ENCODE data around the gene UST. TPM values are rescaled to one million over a fixed set of nuclear protein-coding genes. Genes with fewer than 3 reads are reported as not detected.

Gene UST
- total and polyA plus RNA-seq, 2 donors (not counting 1 experiment from before 2014, with no cell fraction given) = 7.3 to 16.9 TPM

GRCh38 chr6:149093643-149094042 is 346.8 kb downstream of the UST start:
- Histone ChIP-seq H4K20me1 (ENCODE audit: control insufficient read depth, insufficient read depth, low read length, poor library complexity, severe bottlenecking) (no peaks in the 10 kb centered on the region), H2AFZ (ENCODE audit: insufficient read depth, low read depth, low read length, poor library complexity, severe bottlenecking) (no peak overlapping the region), H3K79me2 (ENCODE audit: control insufficient read depth, insufficient read depth, low read length) (no peaks in the 10 kb centered on the region), H3K4me2 (replicated peaks; ENCODE audit: low read depth, low read length, poor library complexity, severe bottlenecking) (no peak overlapping the region), H3K27ac (ENCODE audit: low read length in 2 of 2) (no peak overlapping the region), H3K36me3 (replicated peaks in 1 of 2; ENCODE audit: control extremely low read depth in 1 of 2, control insufficient read depth in 1 of 2, extremely low read depth in 1 of 2, insufficient read depth in 2 of 2, low read length in 1 of 2) (no peaks in the 10 kb centered on the region), H3K9me3 (ENCODE audit: control extremely low read depth in 1 of 3, control insufficient read depth in 2 of 3, insufficient read depth in 1 of 3, low read length in 2 of 3) (peaks cover 0 to 14% (median 6%) of the 10 kb centered on the region in 3 donors), H3K27me3 (replicated peaks in 1 of 4; ENCODE audit: control extremely low read depth in 1 of 4, control insufficient read depth in 3 of 4, insufficient read depth in 4 of 4, low read length in 3 of 4) (peaks cover 0 to 3% (median 0%) of the 10 kb centered on the region in 4 experiments), H3K9ac (ENCODE audit: low read length) (no peak overlapping the region), H3K4me1 (ENCODE audit: control insufficient read depth in 2 of 2, insufficient read depth in 2 of 2, low read length in 2 of 2) (no peaks in the 10 kb centered on the region), H3K4me3 (ENCODE audit: control extremely low read depth in 1 of 5, extremely low read depth in 1 of 5, insufficient read depth in 1 of 5, low read depth in 2 of 5, low read length in 4 of 5) (no peak overlapping the region)
- no peak overlapping the region for H3K27ac Mint-ChIP-seq
- ATAC-seq (ENCODE audit: low read depth) (no peak), DNase-seq (no peak)
- TF ChIP-seq CTCF (IDR thresholded peaks at IDR 0.05) (no peak), EZH2 (IDR thresholded peaks at IDR 0.05; ENCODE audit: borderline replicate concordance, insufficient read depth, low read depth, low read length, poor library complexity, severe bottlenecking) (no peak)
- WGBS (ENCODE audit: insufficient coverage) = 100% methylated on average over 3 of the region's 3 CpGs
- peaks cover 2% of the 10 kb centered on the region for H3K4me1 Mint-ChIP-seq
- peaks cover 4% of the 10 kb centered on the region for H3K9me3 Mint-ChIP-seq (ENCODE audit: insufficient read depth)
- H3K4me3 Mint-ChIP-seq = no peak overlapping the region
- ChIA-PET POLR2A (no interaction called here), CTCF (interaction anchor here (0.8 kb wide), 1 partner anchor 335 kb away, joined by 3 read pairs; no protein-coding TSS in a partner anchor)
- H3K27me3 Mint-ChIP-seq = peaks cover 3% of the 10 kb centered on the region
- intact Hi-C loops (cut with micrococcal nuclease) = no loop called here

GRCh38 chr6:149094156-149094555 is 347.3 kb downstream of the UST start:
- no peaks in the 10 kb centered on the region for H3K79me2 ChIP-seq (ENCODE audit: control insufficient read depth, insufficient read depth, low read length)
- intact Hi-C loops (cut with micrococcal nuclease) = no loop called here
- peaks cover 3% of the 10 kb centered on the region for H3K27me3 Mint-ChIP-seq
- H3K9me3 Mint-ChIP-seq (ENCODE audit: insufficient read depth) = peaks cover 8% of the 10 kb centered on the region
- H3K4me3 Mint-ChIP-seq = no peak overlapping the region
- peaks cover 0 to 19% (median 6%) of the 10 kb centered on the region in 3 donors for H3K9me3 ChIP-seq (ENCODE audit: control extremely low read depth in 1 of 3, control insufficient read depth in 2 of 3, insufficient read depth in 1 of 3, low read length in 2 of 3)
- ATAC-seq (ENCODE audit: low read depth) (no peak), DNase-seq (no peak)
- no peaks in the 10 kb centered on the region for H4K20me1 ChIP-seq (ENCODE audit: control insufficient read depth, insufficient read depth, low read length, poor library complexity, severe bottlenecking)
- no peak overlapping the region for H3K4me3 ChIP-seq (ENCODE audit: control extremely low read depth in 1 of 5, extremely low read depth in 1 of 5, insufficient read depth in 1 of 5, low read depth in 2 of 5, low read length in 4 of 5)
- H3K36me3 ChIP-seq (replicated peaks in 1 of 2; ENCODE audit: control extremely low read depth in 1 of 2, control insufficient read depth in 1 of 2, extremely low read depth in 1 of 2, insufficient read depth in 2 of 2, low read length in 1 of 2) = no peaks in the 10 kb centered on the region
- POLR2A ChIA-PET = no interaction called here
- CTCF ChIA-PET = interaction anchor here (0.8 to 3.3 kb wide), 2 partner anchors 335 to 338 kb away, joined by 3 to 17 read pairs; no protein-coding TSS in a partner anchor
- no CpG with 5 or more reads among the region's 3 CpGs for whole genome bisulfite sequencing (ENCODE audit: insufficient coverage)
- no peak overlapping the region for H3K9ac ChIP-seq (ENCODE audit: low read length)
- peaks cover 2% of the 10 kb centered on the region for H3K4me1 Mint-ChIP-seq
- no peak overlapping the region for H3K27ac Mint-ChIP-seq
- no peak overlapping the region for H2AFZ ChIP-seq (ENCODE audit: insufficient read depth, low read depth, low read length, poor library complexity, severe bottlenecking)
- H3K27ac ChIP-seq (ENCODE audit: low read length in 2 of 2) = no peak overlapping the region
- H3K4me2 ChIP-seq (replicated peaks; ENCODE audit: low read depth, low read length, poor library complexity, severe bottlenecking) = no peak overlapping the region
- TF ChIP-seq EZH2 (IDR thresholded peaks at IDR 0.05; ENCODE audit: borderline replicate concordance, insufficient read depth, low read depth, low read length, poor library complexity, severe bottlenecking) = no peak
- TF ChIP-seq CTCF (IDR thresholded peaks at IDR 0.05) = no peak
- peaks cover 0 to 3% (median 0%) of the 10 kb centered on the region in 4 experiments for H3K27me3 ChIP-seq (replicated peaks in 1 of 4; ENCODE audit: control extremely low read depth in 1 of 4, control insufficient read depth in 3 of 4, insufficient read depth in 4 of 4, low read length in 3 of 4)
- H3K4me1 ChIP-seq (ENCODE audit: control insufficient read depth in 2 of 2, insufficient read depth in 2 of 2, low read length in 2 of 2) = no peaks in the 10 kb centered on the region
